ENCODE data around the gene IFNAR1. TPM values are rescaled to one million over a fixed set of nuclear protein-coding genes. Genes with fewer than 3 reads are reported as not detected.

IFNAR1 gene
- total RNA-seq, 2 donors from 2014 or later: 11.7 to 16.9 TPM

DNA sequence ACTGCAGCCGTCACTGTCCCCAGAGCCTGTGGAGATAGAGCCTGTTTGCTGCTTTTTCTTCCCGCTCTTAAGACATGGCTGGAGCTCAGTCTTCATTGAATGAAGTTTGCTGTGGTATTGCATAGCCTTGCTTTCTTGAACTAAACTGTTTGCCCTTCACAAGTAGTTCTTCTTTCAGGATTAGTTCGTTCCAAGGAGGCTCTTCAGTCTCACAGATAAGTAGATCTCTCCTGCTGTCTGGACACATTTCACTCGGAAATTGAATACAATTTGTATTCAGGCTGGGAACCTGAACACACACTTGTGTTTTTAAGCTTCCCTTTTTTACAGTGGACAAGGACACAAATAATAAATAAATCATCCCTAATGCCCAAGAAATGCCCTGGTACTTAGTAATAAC lies 34.7 kb downstream of the IFNAR1 start:
- Histone ChIP-seq H3K4me3 (ENCODE audit: low read length) (no peak overlapping the region), H3K9me3 (ENCODE audit: control insufficient read depth, low read length) (no peaks in the 10 kb centered on the region), H3K27ac (ENCODE audit: low read depth, low read length) (no peak overlapping the region), H3K27me3 (ENCODE audit: control insufficient read depth, insufficient read depth, low read length, poor library complexity, severe bottlenecking) (no peaks in the 10 kb centered on the region), H3K36me3 (ENCODE audit: control insufficient read depth, insufficient read depth, low read length) (peaks cover 15% of the 10 kb centered on the region), H3K9ac (ENCODE audit: extremely low read depth, low read length, poor library complexity, severe bottlenecking) (no peak overlapping the region), H3K4me1 (ENCODE audit: control insufficient read depth, insufficient read depth, low read length) (no peaks in the 10 kb centered on the region)
- no peaks in the 10 kb centered on the region for H3K27me3 Mint-ChIP-seq (ENCODE audit: insufficient read depth)
- H3K27ac Mint-ChIP-seq: no peak overlapping the region
- H3K36me3 Mint-ChIP-seq (ENCODE audit: low read depth): peaks cover 20% of the 10 kb centered on the region
- DNase-seq: no peak
- H3K4me3 Mint-ChIP-seq: no peak overlapping the region
- peaks cover 8% of the 10 kb centered on the region for H3K4me1 Mint-ChIP-seq
- no peaks in the 10 kb centered on the region for H3K9me3 Mint-ChIP-seq
- WGBS, 2 experiments (ENCODE audit: insufficient coverage in 1 of 2, insufficient read length in 1 of 2): 90 to 93% methylated on average over 4 of the region's 4 CpGs
- no peak for TF ChIP-seq CTCF (conservative IDR thresholded peaks at IDR 0.05)

- no peak overlapping the region for H3K27ac ChIP-seq (ENCODE audit: low read depth, low read length)
- Mint-ChIP-seq H3K27ac (no peak overlapping the region), H3K4me1 (peaks cover 8% of the 10 kb centered on the region), H3K36me3 (ENCODE audit: low read depth) (peaks cover 18% of the 10 kb centered on the region), H3K9me3 (no peaks in the 10 kb centered on the region), H3K27me3 (ENCODE audit: insufficient read depth) (no peaks in the 10 kb centered on the region), H3K4me3 (no peak overlapping the region)
- no peak for TF ChIP-seq CTCF (conservative IDR thresholded peaks at IDR 0.05)
- DNase-seq: no peak
- WGBS, 2 experiments (ENCODE audit: insufficient coverage in 1 of 2, insufficient read length in 1 of 2): 92 to 98% methylated on average over 6 of the region's 6 CpGs
- H3K9me3 ChIP-seq (ENCODE audit: control insufficient read depth, low read length): no peaks in the 10 kb centered on the region
- H3K4me3 ChIP-seq (ENCODE audit: low read length): no peak overlapping the region
- H3K4me1 ChIP-seq (ENCODE audit: control insufficient read depth, insufficient read depth, low read length): no peaks in the 10 kb centered on the region
- no peaks in the 10 kb centered on the region for H3K27me3 ChIP-seq (ENCODE audit: control insufficient read depth, insufficient read depth, low read length, poor library complexity, severe bottlenecking)
- no peak overlapping the region for H3K9ac ChIP-seq (ENCODE audit: extremely low read depth, low read length, poor library complexity, severe bottlenecking)
- peaks cover 13% of the 10 kb centered on the region for H3K36me3 ChIP-seq (ENCODE audit: control insufficient read depth, insufficient read depth, low read length)
Measured at GRCh38 chr21:33360281-33360680, 35.5 kb downstream of the IFNAR1 start.

- H3K36me3 Mint-ChIP-seq (ENCODE audit: low read depth): peaks cover 13% of the 10 kb centered on the region
- H3K9me3 ChIP-seq (ENCODE audit: control insufficient read depth, low read length): peaks cover 2% of the 10 kb centered on the region
- no peaks in the 10 kb centered on the region for H3K27me3 ChIP-seq (ENCODE audit: control insufficient read depth, insufficient read depth, low read length, poor library complexity, severe bottlenecking)
- H3K27me3 Mint-ChIP-seq (ENCODE audit: insufficient read depth): no peaks in the 10 kb centered on the region
- DNase-seq: peak; percentile 96
- H3K4me3 Mint-ChIP-seq: peak overlapping the region; percentile 37
- H3K36me3 ChIP-seq (ENCODE audit: control insufficient read depth, insufficient read depth, low read length): peaks cover 8% of the 10 kb centered on the region
- no peak overlapping the region for H3K4me3 ChIP-seq (ENCODE audit: low read length)
- peaks cover 1% of the 10 kb centered on the region for H3K9me3 Mint-ChIP-seq
- no peaks in the 10 kb centered on the region for H3K4me1 ChIP-seq (ENCODE audit: control insufficient read depth, insufficient read depth, low read length)
- peaks cover 8% of the 10 kb centered on the region for H3K4me1 Mint-ChIP-seq
- peak; percentile 95 for TF ChIP-seq CTCF (conservative IDR thresholded peaks at IDR 0.05)
- H3K9ac ChIP-seq (ENCODE audit: extremely low read depth, low read length, poor library complexity, severe bottlenecking): no peak overlapping the region
- H3K27ac Mint-ChIP-seq: no peak overlapping the region
- no peak overlapping the region for H3K27ac ChIP-seq (ENCODE audit: low read depth, low read length)
- 58 to 65% methylated on average over 11 to 14 of the region's 14 CpGs for WGBS, 2 experiments (ENCODE audit: insufficient coverage in 1 of 2, insufficient read length in 1 of 2)
Measured at GRCh38 chr21:33360881-33361602, 36.3 kb downstream of the IFNAR1 start.
